CD14-positive monocyte (primary cell): ENCODE measurements around the gene IL34. TPM values are rescaled to one million over a fixed set of nuclear protein-coding genes. Genes with fewer than 3 reads are reported as not detected.

Source experiments
- DNase-seq, 3 donors: peaks; one replicate each; pipeline ENCODE4 v3.0.0-alpha.2; 2011 to 2022
- H2AFZ ChIP-seq: 2 replicates; pipeline ENCODE4 v1.6.0; 2012; ENCODE audit warnings: mild to moderate bottlenecking, low read depth, low read length, inconsistent platforms; ENCODE audit not compliant: insufficient read depth, poor library complexity, severe bottlenecking
- H3K27ac ChIP-seq, 2 donors: 1 replicate in 1 of 2; 2 replicates in 1 of 2; pipeline ENCODE4 v1.5.1; 2012 to 2013; ENCODE audit warnings: low read length in 2 of 2, control low read depth in 1 of 2, inconsistent platforms in 1 of 2, low read depth in 1 of 2, mild to moderate bottlenecking in 1 of 2
- H3K27me3 ChIP-seq, 2 donors: one replicate each; pipeline versions ENCODE4 v1.6.0 to v1.6.1; 2011 to 2013; ENCODE audit warnings: low read length in 2 of 2; ENCODE audit not compliant: control insufficient read depth in 2 of 2, insufficient read depth in 2 of 2
- H3K36me3 ChIP-seq, 2 donors: replicated peaks in 1 of 2; 1 replicate in 1 of 2; 2 replicates in 1 of 2; pipeline versions ENCODE4 v1.5.1 to v1.6.1; 2012 to 2013; ENCODE audit warnings: low read length in 2 of 2, control low read depth in 1 of 2, inconsistent platforms in 1 of 2, mild to moderate bottlenecking in 1 of 2; ENCODE audit not compliant: insufficient read depth in 2 of 2, control insufficient read depth in 1 of 2
- H3K4me1 ChIP-seq, 2 donors: 1 replicate in 1 of 2; 2 replicates in 1 of 2; pipeline versions ENCODE4 v1.5.1 to v1.6.1; 2012 to 2013; ENCODE audit warnings: low read length in 2 of 2, control low read depth in 1 of 2, inconsistent platforms in 1 of 2, mild to moderate bottlenecking in 1 of 2, moderate library complexity in 1 of 2; ENCODE audit not compliant: insufficient read depth in 2 of 2, control insufficient read depth in 1 of 2
- H3K4me2 ChIP-seq: replicated peaks from 2 replicates; pipeline ENCODE3; 2012; ENCODE audit warnings: low read length, moderate library complexity, mild to moderate bottlenecking; ENCODE audit not compliant: poor library complexity, severe bottlenecking; ENCODE audit errors: extremely low read depth
- H3K4me3 ChIP-seq, 3 experiments: fragments of 200-600 bp in 1 of 3; sonication (generic) in 1 of 3; replicated peaks in 1 of 3; 1 replicate in 2 of 3; 2 replicates in 1 of 3; pipeline ENCODE4 v1.5.1; 2011 to 2013; ENCODE audit warnings: low read length in 3 of 3, mild to moderate bottlenecking in 3 of 3, control low read depth in 2 of 3, low read depth in 2 of 3, inconsistent platforms in 1 of 3, moderate library complexity in 1 of 3
- H3K79me2 ChIP-seq: 2 replicates; pipeline ENCODE4 v1.6.0; 2012; ENCODE audit warnings: mild to moderate bottlenecking, control low read depth, inconsistent platforms, low read length, moderate library complexity; ENCODE audit not compliant: insufficient read depth
- H3K9ac ChIP-seq: 2 replicates; pipeline ENCODE4 v1.6.0; 2017; ENCODE audit warnings: low read length, mild to moderate bottlenecking; ENCODE audit not compliant: insufficient read depth, poor library complexity, severe bottlenecking
- H3K9me3 ChIP-seq, 2 donors: replicated peaks in 1 of 2; 1 replicate in 1 of 2; 2 replicates in 1 of 2; pipeline versions ENCODE4 v1.5.1 to v1.6.1; 2012 to 2013; ENCODE audit warnings: low read length in 2 of 2, control low read depth in 1 of 2; ENCODE audit not compliant: control insufficient read depth in 1 of 2, insufficient read depth in 1 of 2
- H4K20me1 ChIP-seq: 2 replicates; pipeline ENCODE4 v1.6.0; 2012; ENCODE audit warnings: mild to moderate bottlenecking, low read length, control low read depth, moderate library complexity; ENCODE audit not compliant: insufficient read depth
- H3K27ac Mint-ChIP-seq, 7 donors: one replicate each; pipeline ENCODE4 v1.8.0; 2020; ENCODE audit warnings: mild to moderate bottlenecking in 7 of 7, mixed read lengths in 7 of 7, moderate library complexity in 6 of 7, inconsistent platforms in 2 of 7
- H3K27me3 Mint-ChIP-seq, 3 donors: one replicate each; pipeline ENCODE4 v1.8.0; 2021 to 2022; ENCODE audit warnings: low read depth in 3 of 3, mild to moderate bottlenecking in 3 of 3, mixed read lengths in 3 of 3, moderate library complexity in 3 of 3, inconsistent platforms in 1 of 3
- H3K36me3 Mint-ChIP-seq, 2 donors: one replicate each; pipeline ENCODE4 v1.8.0; 2020; ENCODE audit warnings: mixed read lengths in 2 of 2, inconsistent platforms in 1 of 2, mild to moderate bottlenecking in 1 of 2
- H3K4me1 Mint-ChIP-seq: one replicate; pipeline ENCODE4 v1.8.0; 2020; ENCODE audit warnings: mild to moderate bottlenecking, mixed read lengths
- H3K4me3 Mint-ChIP-seq, 2 donors: one replicate each; pipeline ENCODE4 v1.8.0; 2020; ENCODE audit warnings: mild to moderate bottlenecking in 2 of 2, mixed read lengths in 2 of 2, moderate library complexity in 1 of 2
- H3K9me3 Mint-ChIP-seq, 7 donors: one replicate each; pipeline ENCODE4 v1.8.0; 2020 to 2022; ENCODE audit warnings: mixed read lengths in 7 of 7, mild to moderate bottlenecking in 6 of 7, moderate library complexity in 6 of 7, inconsistent platforms in 2 of 7
- CTCF ChIP-seq: fragments of 200-600 bp; IDR thresholded peaks from one replicate; pipeline ENCODE4 v1.8.0; 2022; ENCODE audit warnings: antibody characterized with exemption, mild to moderate bottlenecking
- WGBS: methylation state at CpG from one replicate; pipeline ENCODE4 v1.1.5; 2013; ENCODE audit warnings: missing lambda C conversion rate; ENCODE audit not compliant: insufficient coverage; 5-methylcytosine and 5-hydroxymethylcytosine counted together
- intact Hi-C, 2 donors: fragments of 100-400 bp; cut with micrococcal nuclease; formaldehyde crosslinking; loops; one replicate each; pipeline versions ENCODE4 v1.15.0 to v1.15.1; 2023
- polyA plus RNA-seq, 3 donors: library from polyadenylated mRNA; depleted of rRNA in 1 of 3; unstranded in 2 of 3; stranded (reverse) in 1 of 3; fragments of 300-500 nt in 2 of 3; fragments of >200 nt in 1 of 3; fragmentation: Illumina TruSeq in 2 of 3; gene quantifications; 1 replicate in 2 of 3; 2 replicates in 1 of 3; pipeline ENCODE4 v1.2.3, GENCODE V29; 2012 to 2021

Gene IL34
- polyA plus RNA-seq, 3 donors = not detected

GRCh38 chr16:70644763-70645597 is 1.4 kb upstream of the IL34 start:
- Mint-ChIP-seq H3K36me3 (no peaks in the 10 kb centered on the region), H3K9me3 (peaks cover 0 to 3% (median 0%) of the 10 kb centered on the region in 7 donors), H3K4me3 (no peak overlapping the region), H3K27ac (no peak overlapping the region), H3K4me1 (no peaks in the 10 kb centered on the region), H3K27me3 (peaks cover 3 to 5% (median 5%) of the 10 kb centered on the region in 3 donors)
- no peaks in the 10 kb centered on the region for H3K79me2 ChIP-seq
- H3K9ac ChIP-seq = no peak overlapping the region
- H3K9me3 ChIP-seq = no peaks in the 10 kb centered on the region
- no peaks in the 10 kb centered on the region for H3K4me1 ChIP-seq
- H3K4me3 ChIP-seq = no peak overlapping the region
- H3K36me3 ChIP-seq = no peaks in the 10 kb centered on the region
- no peaks in the 10 kb centered on the region for H3K27me3 ChIP-seq
- no peak overlapping the region for H2AFZ ChIP-seq
- no peaks in the 10 kb centered on the region for H4K20me1 ChIP-seq
- WGBS = 89% methylated on average over 7 of the region's 10 CpGs
- H3K4me2 ChIP-seq = no peak overlapping the region
- intact Hi-C loops = no loop called here
- no peak for TF ChIP-seq CTCF
- H3K27ac ChIP-seq = no peak overlapping the region
- no peak for DNase-seq

- no peak overlapping the region for H3K27ac Mint-ChIP-seq
- no peak for DNase-seq
- H4K20me1 ChIP-seq = no peaks in the 10 kb centered on the region
- H3K27me3 ChIP-seq = no peaks in the 10 kb centered on the region
- TF ChIP-seq CTCF = no peak
- H3K79me2 ChIP-seq = no peaks in the 10 kb centered on the region
- no peak overlapping the region for H3K4me3 Mint-ChIP-seq
- no peak overlapping the region for H2AFZ ChIP-seq
- H3K9ac ChIP-seq = no peak overlapping the region
- no peaks in the 10 kb centered on the region for H3K4me1 Mint-ChIP-seq
- WGBS = 95% methylated on average over 14 of the region's 15 CpGs
- H3K36me3 ChIP-seq = no peaks in the 10 kb centered on the region
- no peaks in the 10 kb centered on the region for H3K4me1 ChIP-seq
- H3K9me3 ChIP-seq = no peaks in the 10 kb centered on the region
- peaks cover 4 to 9% (median 7%) of the 10 kb centered on the region in 3 donors for H3K27me3 Mint-ChIP-seq
- no peak overlapping the region for H3K4me2 ChIP-seq
- peaks cover 0 to 3% (median 0%) of the 10 kb centered on the region in 7 donors for H3K9me3 Mint-ChIP-seq
- no peak overlapping the region for H3K27ac ChIP-seq
- H3K4me3 ChIP-seq = no peak overlapping the region
- no peaks in the 10 kb centered on the region for H3K36me3 Mint-ChIP-seq
- intact Hi-C loops = no loop called here
These were observed 1.3 kb downstream of the IL34 start for GRCh38 chr16:70647441-70648359.
